B cell (primary cell): ENCODE measurements around the gene ANKFY1. TPM values are rescaled to one million over a fixed set of nuclear protein-coding genes. Genes with fewer than 3 reads are reported as not detected.
"Not testable (repeated sequence)": the region's sequence is repeated elsewhere in the genome, so short reads cannot be mapped to it uniquely, and the experiment has no call there.

ENCODE experiments used
- ATAC-seq: fragments of 200-7000 bp; cut with Tn5 transposase; one replicate; pipeline ENCODE4 v1.10.0; 2021; ENCODE audit warnings: low read depth, mild to moderate bottlenecking, moderate number of reproducible peaks, moderate library complexity
- CTCF ChIA-PET: fragments of 350-600 bp; sonication (Branson Sonifier 250); formaldehyde crosslinking; loops from one replicate; lab custom pipeline; 2021; ENCODE audit warnings: antibody characterized with exemption, inconsistent platforms; lab: Charles Lee
- POLR2A ChIA-PET: fragments of 350-600 bp; sonication (Branson Sonifier 250); formaldehyde crosslinking; loops from one replicate; lab custom pipeline; 2021; ENCODE audit warnings: antibody characterized with exemption; lab: Charles Lee
- DNase-seq: peaks from one replicate; pipeline ENCODE4 v3.0.0; 2013
- H2AFZ ChIP-seq: 2 replicates; pipeline ENCODE4 v1.6.1; 2012; ENCODE audit warnings: mild to moderate bottlenecking, low read depth, low read length; ENCODE audit not compliant: insufficient read depth, poor library complexity, severe bottlenecking
- H3K27ac ChIP-seq, 2 donors: 1 replicate in 1 of 2; 2 replicates in 1 of 2; pipeline ENCODE4 v1.5.1; 2012 to 2013; ENCODE audit warnings: low read length in 2 of 2, mild to moderate bottlenecking in 2 of 2, moderate library complexity in 1 of 2
- H3K27me3 ChIP-seq, 4 experiments: fragments of 200-600 bp in 1 of 4; sonication (generic) in 1 of 4; replicated peaks in 1 of 4; 1 replicate in 2 of 4; 2 replicates in 2 of 4; pipeline versions ENCODE4 v1.6.1 to v1.7.0; 2013 to 2016; ENCODE audit warnings: low read length in 3 of 4, mild to moderate bottlenecking in 2 of 4, mixed read lengths in 1 of 4, moderate library complexity in 1 of 4; ENCODE audit not compliant: insufficient read depth in 4 of 4, control insufficient read depth in 3 of 4; ENCODE audit errors: control extremely low read depth in 1 of 4
- H3K36me3 ChIP-seq, 2 experiments: replicated peaks in 1 of 2; 1 replicate in 1 of 2; 2 replicates in 1 of 2; pipeline versions ENCODE4 v1.6.1 to v1.7.1; 2013; ENCODE audit warnings: low read length in 1 of 2; ENCODE audit not compliant: insufficient read depth in 2 of 2, control insufficient read depth in 1 of 2; ENCODE audit errors: control extremely low read depth in 1 of 2, extremely low read depth in 1 of 2
- H3K4me1 ChIP-seq, 2 donors: fragments of 200-600 bp in 1 of 2; sonication (generic) in 1 of 2; 1 replicate in 1 of 2; 2 replicates in 1 of 2; pipeline versions ENCODE4 v1.5.1 to v1.6.1; 2013 to 2017; ENCODE audit warnings: low read length in 2 of 2; ENCODE audit not compliant: control insufficient read depth in 2 of 2, insufficient read depth in 2 of 2
- H3K4me2 ChIP-seq: replicated peaks from 2 replicates; pipeline ENCODE3; 2012; ENCODE audit warnings: mild to moderate bottlenecking, low read depth, low read length; ENCODE audit not compliant: poor library complexity, severe bottlenecking
- H3K4me3 ChIP-seq, 5 experiments: fragments of 200-600 bp in 1 of 5; sonication (generic) in 1 of 5; 1 replicate in 3 of 5; 2 replicates in 2 of 5; pipeline versions ENCODE4 v1.5.1 to v1.7.0; 2011 to 2016; ENCODE audit warnings: low read length in 4 of 5, mild to moderate bottlenecking in 4 of 5, low read depth in 2 of 5, control low read depth in 1 of 5, moderate library complexity in 1 of 5; ENCODE audit not compliant: insufficient read depth in 1 of 5; ENCODE audit errors: control extremely low read depth in 1 of 5, extremely low read depth in 1 of 5
- H3K79me2 ChIP-seq: fragments of 200-600 bp; sonication (generic); one replicate; pipeline ENCODE4 v1.6.0; 2016; ENCODE audit warnings: low read length; ENCODE audit not compliant: control insufficient read depth, insufficient read depth
- H3K9ac ChIP-seq: fragments of 200-600 bp; sonication (generic); 2 replicates; pipeline ENCODE4 v1.6.1; 2017; ENCODE audit warnings: mild to moderate bottlenecking, low read length, moderate library complexity
- H3K9me3 ChIP-seq, 3 donors: one replicate each; pipeline versions ENCODE4 v1.6.1 to v1.7.1; 2013; ENCODE audit warnings: low read length in 2 of 3; ENCODE audit not compliant: control insufficient read depth in 2 of 3, insufficient read depth in 1 of 3; ENCODE audit errors: control extremely low read depth in 1 of 3
- H4K20me1 ChIP-seq: 2 replicates; pipeline ENCODE4 v1.6.0; 2012; ENCODE audit warnings: mild to moderate bottlenecking, low read length; ENCODE audit not compliant: insufficient read depth, control insufficient read depth, poor library complexity, severe bottlenecking
- H3K27ac Mint-ChIP-seq: one replicate; pipeline ENCODE4 v1.8.0; 2021; ENCODE audit warnings: mixed read lengths
- H3K27me3 Mint-ChIP-seq: one replicate; pipeline ENCODE4 v1.8.0; 2021; ENCODE audit warnings: mixed read lengths
- H3K4me1 Mint-ChIP-seq: one replicate; pipeline ENCODE4 v1.8.0; 2021; ENCODE audit warnings: mixed read lengths
- H3K4me3 Mint-ChIP-seq: one replicate; pipeline ENCODE4 v1.8.0; 2021; ENCODE audit warnings: mixed read lengths
- H3K9me3 Mint-ChIP-seq: one replicate; pipeline ENCODE4 v1.8.0; 2022; ENCODE audit warnings: mixed read lengths; ENCODE audit not compliant: insufficient read depth
- CTCF ChIP-seq: fragments of 200-600 bp; IDR thresholded peaks from one replicate; pipeline ENCODE4 v1.8.0; 2022; ENCODE audit warnings: antibody characterized with exemption, mild to moderate bottlenecking
- EZH2 ChIP-seq: IDR thresholded peaks from 2 replicates; pipeline ENCODE4 v1.6.1; 2012; ENCODE audit warnings: borderline replicate concordance, low read depth, mild to moderate bottlenecking, moderate library complexity, low read length; ENCODE audit not compliant: insufficient read depth, poor library complexity, severe bottlenecking
- WGBS: methylation state at CpG from one replicate; pipeline ENCODE4 v1.1.5; 2013; ENCODE audit warnings: missing lambda C conversion rate; ENCODE audit not compliant: insufficient coverage; 5-methylcytosine and 5-hydroxymethylcytosine counted together
- intact Hi-C: fragments of 100-400 bp; cut with micrococcal nuclease; formaldehyde crosslinking; loops from one replicate; pipeline ENCODE4 v1.10.0; 2022
- polyA plus RNA-seq: library from polyadenylated mRNA; depleted of rRNA; stranded (reverse); fragments of >200 nt; gene quantifications from 2 replicates; pipeline ENCODE4 v1.2.3, GENCODE V29; 2012
- total RNA-seq, 2 donors: library from RNA; stranded (reverse); fragments of 120-200 nt in 1 of 2; gene quantifications; 1 replicate in 1 of 2; 2 replicates in 1 of 2; pipeline versions ENCODE4 v1.2.3 to v1.2.4, GENCODE V29; 2013 to 2022

The ANKFY1 gene
- total and polyA plus RNA-seq, 2 donors (not counting 1 experiment from before 2014, with no cell fraction given): 23.1 to 63.9 TPM

- H3K27ac Mint-ChIP-seq, intact Hi-C loops, ATAC-seq, POLR2A ChIA-PET, H3K4me3 ChIP-seq, H3K4me2 ChIP-seq, H3K9me3 Mint-ChIP-seq, H3K9ac ChIP-seq, DNase-seq, CTCF ChIA-PET, H2AFZ ChIP-seq, H3K9me3 ChIP-seq, H3K27me3 ChIP-seq, H3K27me3 Mint-ChIP-seq, H3K4me3 Mint-ChIP-seq, H3K27ac ChIP-seq: not testable (repeated sequence)
- H3K4me1 ChIP-seq: peaks cover 16 to 25% of the 10 kb centered on the region in 2 donors
- WGBS: 100% methylated on average over 6 of the region's 9 CpGs
- peaks cover 57% of the 10 kb centered on the region for H4K20me1 ChIP-seq
- H3K4me1 Mint-ChIP-seq: peaks cover 59% of the 10 kb centered on the region
- H3K79me2 ChIP-seq: peaks cover 87% of the 10 kb centered on the region
- H3K36me3 ChIP-seq: peaks cover 0 to 31% of the 10 kb centered on the region in 2 experiments
These were observed 124.8 kb downstream of the ANKFY1 start for GRCh38 chr17:4138906-4139526.

- CTCF ChIA-PET: interaction anchor here (0.8 kb wide), 1 partner anchor 223 kb away, joined by 3 read pairs; no protein-coding TSS in a partner anchor
- no peak overlapping the region for H3K9ac ChIP-seq
- H3K9me3 ChIP-seq: no peaks in the 10 kb centered on the region
- no peaks in the 10 kb centered on the region for H3K27me3 ChIP-seq
- H3K79me2 ChIP-seq: peaks cover 97% of the 10 kb centered on the region
- DNase-seq: no peak
- Mint-ChIP-seq H3K4me1 (peaks cover 53% of the 10 kb centered on the region), H3K27me3 (no peaks in the 10 kb centered on the region), H3K27ac (no peak overlapping the region), H3K4me3 (no peak overlapping the region), H3K9me3 (no peaks in the 10 kb centered on the region)
- intact Hi-C loops: no loop called here
- no peak overlapping the region for H3K4me2 ChIP-seq
- no peak for ATAC-seq
- POLR2A ChIA-PET: no interaction called here
- H2AFZ ChIP-seq: no peak overlapping the region
- peaks cover 0 to 32% of the 10 kb centered on the region in 2 experiments for H3K36me3 ChIP-seq
- H3K27ac ChIP-seq: no peak overlapping the region
- WGBS: 94% methylated on average over 6 of the region's 6 CpGs
- TF ChIP-seq EZH2 (no peak), CTCF (no peak)
- H3K4me1 ChIP-seq: peaks cover 8 to 15% of the 10 kb centered on the region in 2 donors
- H4K20me1 ChIP-seq: peaks cover 69% of the 10 kb centered on the region
- no peak overlapping the region for H3K4me3 ChIP-seq
These were observed 127.4 kb downstream of the ANKFY1 start for GRCh38 chr17:4136373-4136772.
